GM12878 (cell line): Measurements from ENCODE around the gene SLC2A1. TPM values are rescaled to one million over a fixed set of nuclear protein-coding genes. Genes with fewer than 3 reads are reported as not detected.

Source experiments
- ATAC-seq: fragments of 200-7000 bp; cut with Tn5 transposase; 3 replicates; pipeline ENCODE4 v1.9.1; 2020; ENCODE audit warnings: mild to moderate bottlenecking, moderate library complexity
- BruUV-seq: library from RNA; stranded (reverse); fragments of 400-500 nt; replicated peaks from 2 replicates; lab custom pipeline; 2021; lab: Mats Ljungman, UMichigan
- CTCF ChIA-PET: fragments of 300-600 bp; sonication (Branson Sonifier 250); formaldehyde crosslinking; extraction: SDS; loops from one replicate; lab custom pipeline; 2021; ENCODE audit warnings: inconsistent platforms; lab: Yijun Ruan, JAX
- POLR2A ChIA-PET: fragments of 350-600 bp; formaldehyde crosslinking; extraction: SDS; loops from one replicate; lab custom pipeline; 2021; ENCODE audit warnings: inconsistent platforms; lab: Charles Lee
- RAD21 ChIA-PET: fragments of 300-600 bp; sonication (Branson Sonifier 250); formaldehyde crosslinking; loops from one replicate; lab custom pipeline; 2023; ENCODE audit warnings: antibody characterized with exemption; ENCODE audit not compliant: unreplicated experiment; lab: Charles Lee
- SMC1A ChIA-PET: fragments of 300-600 bp; sonication (Branson Sonifier 250); formaldehyde crosslinking; loops from one replicate; lab custom pipeline; 2023; ENCODE audit not compliant: unreplicated experiment, uncharacterized antibody; lab: Charles Lee
- DNase-seq: peaks from one replicate; pipeline ENCODE4 v3.0.0-alpha.2; 2011; ENCODE audit warnings: low read depth, low spot score
- FAIRE-seq: peaks from 3 replicates; lab custom pipeline; 2011; peaks lifted over from hg19 to GRCh38; lab: Jason Lieb, UNC
- H2AFZ ChIP-seq: 2 replicates; pipeline ENCODE4 v1.6.0; 2011; ENCODE audit warnings: low read depth, low read length, control low read depth; ENCODE audit not compliant: control insufficient read depth
- H3K27ac ChIP-seq: 2 replicates; pipeline ENCODE4 v1.5.1; 2011; ENCODE audit warnings: control low read depth; ENCODE audit not compliant: control insufficient read depth, insufficient read depth
- H3K27me3 ChIP-seq, 2 experiments: replicated peaks in 1 of 2; 2 replicates each; pipeline versions ENCODE4 v1.6.0 to v1.6.1; 2011; ENCODE audit warnings: low read length in 1 of 2; ENCODE audit not compliant: control insufficient read depth in 2 of 2, insufficient read depth in 2 of 2
- H3K36me3 ChIP-seq, 2 experiments: 2 replicates each; pipeline ENCODE4 v1.5.1; 2011; ENCODE audit warnings: low read length in 1 of 2; ENCODE audit not compliant: control insufficient read depth in 2 of 2, insufficient read depth in 2 of 2
- H3K4me1 ChIP-seq: 2 replicates; pipeline ENCODE4 v1.6.1; 2011; ENCODE audit warnings: mild to moderate bottlenecking, low read length, moderate library complexity, mixed read lengths; ENCODE audit not compliant: control insufficient read depth, insufficient read depth
- H3K4me2 ChIP-seq: 2 replicates; pipeline ENCODE4 v1.6.0; 2011; ENCODE audit warnings: control low read depth; ENCODE audit not compliant: control insufficient read depth, insufficient read depth
- H3K4me3 ChIP-seq: fragments of 200-600 bp; sonication (generic); 2 replicates; pipeline ENCODE4 v1.5.1; 2016
- H3K79me2 ChIP-seq: 2 replicates; pipeline ENCODE4 v1.6.0; 2011; ENCODE audit warnings: low read length; ENCODE audit not compliant: control insufficient read depth, insufficient read depth
- H3K9ac ChIP-seq: 2 replicates; pipeline ENCODE4 v1.8.0; 2011; ENCODE audit warnings: low read length, control low read depth, mixed read lengths; ENCODE audit not compliant: control insufficient read depth, insufficient read depth
- H3K9me3 ChIP-seq: replicated peaks from 3 replicates; pipeline ENCODE4 v1.5.1; 2011; ENCODE audit warnings: mild to moderate bottlenecking, low read length; ENCODE audit not compliant: control insufficient read depth, insufficient read depth
- H4K20me1 ChIP-seq: 2 replicates; pipeline ENCODE4 v1.6.0; 2011; ENCODE audit not compliant: control insufficient read depth, insufficient read depth
- CHD2 ChIP-seq: IDR thresholded peaks from 2 replicates; pipeline ENCODE4 v1.6.1; 2011; ENCODE audit warnings: low read depth, low read length, improper control_type of control experiment, borderline replicate concordance
- CHD4 ChIP-seq: fragments of 200-600 bp; sonication (generic); IDR thresholded peaks from 2 replicates; pipeline ENCODE4 v1.6.1; 2016; ENCODE audit warnings: mild to moderate bottlenecking
- HDGF ChIP-seq: fragments of 450-650 bp; IDR thresholded peaks from 2 replicates; pipeline ENCODE4 v1.6.1; 2016; ENCODE audit warnings: antibody characterized with exemption
- MEF2A ChIP-seq: IDR thresholded peaks from 2 replicates; pipeline ENCODE4 v1.6.1; 2011; ENCODE audit warnings: low read depth, mild to moderate bottlenecking, low read length, moderate library complexity; ENCODE audit not compliant: insufficient read depth
- NKRF ChIP-seq: fragments of 450-650 bp; conservative IDR thresholded peaks from 2 replicates; pipeline ENCODE4 v1.6.1; 2017; ENCODE audit warnings: mild to moderate bottlenecking, moderate library complexity
- NRF1 ChIP-seq: conservative IDR thresholded peaks from 2 replicates; pipeline ENCODE4 v1.6.1; 2011; ENCODE audit warnings: mild to moderate bottlenecking, low read depth, low read length, improper control_type of control experiment
- POLR2AphosphoS2 ChIP-seq: IDR thresholded peaks from 2 replicates; pipeline ENCODE4 v1.6.1; 2011; ENCODE audit warnings: low read depth, mild to moderate bottlenecking, low read length, improper control_type of control experiment, moderate library complexity
- RELA ChIP-seq: fragments of 450-650 bp; IDR thresholded peaks from 2 replicates; pipeline ENCODE4 v1.8.0; 2014; ENCODE audit warnings: borderline replicate concordance; ENCODE audit not compliant: partially characterized antibody
- RUNX3 ChIP-seq: IDR thresholded peaks from 2 replicates; pipeline ENCODE4 v1.6.1; 2012; ENCODE audit warnings: low read length, inconsistent platforms
- SIN3A ChIP-seq: IDR thresholded peaks from 2 replicates; pipeline ENCODE4 v1.6.1; 2012; ENCODE audit warnings: low read depth, low read length, improper control_type of control experiment
- SIX5 ChIP-seq: IDR thresholded peaks from 2 replicates; pipeline ENCODE4 v1.6.1; 2011; ENCODE audit warnings: mild to moderate bottlenecking, low read depth, low read length, moderate library complexity; ENCODE audit not compliant: severe bottlenecking
- SMARCA5 ChIP-seq: fragments of 450-650 bp; IDR thresholded peaks from 2 replicates; pipeline ENCODE4 v1.6.1; 2017; ENCODE audit warnings: mild to moderate bottlenecking
- TARDBP ChIP-seq: IDR thresholded peaks from 2 replicates; pipeline ENCODE4 v1.6.1; 2016; ENCODE audit warnings: borderline replicate concordance
- WRNIP1 ChIP-seq: IDR thresholded peaks from 2 replicates; pipeline ENCODE4 v1.6.1; 2011; ENCODE audit warnings: low read depth, low read length, improper control_type of control experiment, borderline replicate concordance
- ZZZ3 ChIP-seq: IDR thresholded peaks from 2 replicates; pipeline ENCODE4 v1.6.1; 2011; ENCODE audit warnings: low read depth; ENCODE audit not compliant: control insufficient read depth, insufficient read length
- WGBS: methylation state at CpG from one replicate; pipeline ENCODE4 v1.1.6; 2016; ENCODE audit warnings: low lambda C conversion rate; ENCODE audit not compliant: insufficient replicate concordance, insufficient coverage; ENCODE audit errors: missing lambda C conversion rate; 5-methylcytosine and 5-hydroxymethylcytosine counted together
- in situ Hi-C: fragments of 300-500 bp; cut with MboI; formaldehyde crosslinking; loops from 9 replicates; pipeline ENCODE4 v1.14.3; 2018; ENCODE audit warnings: mixed read lengths
- intact Hi-C: fragments of 100-400 bp; cut with micrococcal nuclease; formaldehyde crosslinking; loops from one replicate; pipeline ENCODE4 v1.14.2; 2022; ENCODE audit not compliant: unreplicated experiment
- polyA plus RNA-seq, 11 experiments: library from polyadenylated mRNA; depleted of rRNA in 4 of 11; unstranded in 6 of 11; stranded (reverse) in 5 of 11; fragments of >200 nt; fragmentation: Nextera tagmentation in 4 of 11; fragmentation: Illumina TruSeq in 1 of 11; extraction: Ambion mirVana in 4 of 11; extraction: Trizol in 1 of 11; gene quantifications; 1 replicate in 1 of 11; 2 replicates in 10 of 11; pipeline versions ENCODE4 v1.2.1 to v1.2.3, GENCODE V29; 2011 to 2016; ENCODE audit warnings: inconsistent platforms in 2 of 11, missing spikeins in 2 of 11, low read depth in 1 of 11
- total RNA-seq, 4 experiments: library from RNA; depleted of rRNA in 3 of 4; stranded (reverse); fragments of >200 nt in 3 of 4; fragmentation: Illumina TruSeq in 1 of 4; extraction: Trizol in 1 of 4; gene quantifications; 2 replicates each; pipeline versions ENCODE4 v1.2.1 to v1.2.3, GENCODE V29; 2013 to 2021
- TF ChIP-seq, protein P1 (sequence below): fragments of 450-650 bp; IDR thresholded peaks from 2 replicates; pipeline ENCODE4 v1.6.1; 2016; ENCODE audit warnings: mild to moderate bottlenecking

The SLC2A1 gene
- total and polyA plus RNA-seq, 10 of the 15 experiments (the other 5 are each of a cell fraction or from before 2014, with no cell fraction given): 5.7 to 66.0 (median 44.2) TPM

DNA sequence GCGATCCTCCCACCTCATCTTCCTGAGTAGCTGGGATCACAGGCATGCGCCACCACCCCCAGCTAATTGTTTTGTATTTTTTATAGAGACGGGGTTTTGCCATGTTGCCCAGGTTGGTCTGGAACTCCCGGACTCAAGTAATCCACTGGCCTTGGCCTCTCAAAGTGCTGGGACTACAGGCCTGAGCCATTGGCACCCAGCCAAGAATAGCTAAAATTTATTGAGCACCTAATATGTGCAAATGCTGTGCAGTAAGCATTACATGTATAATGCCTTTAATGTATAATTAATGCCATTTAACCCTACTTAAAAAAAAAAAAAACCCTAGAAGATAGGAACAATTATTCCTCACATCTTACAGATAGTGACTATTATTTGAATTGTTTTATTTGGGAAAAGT lies 69.4 kb downstream of the SLC2A1 start:
- Histone ChIP-seq H3K36me3 (no peaks in the 10 kb centered on the region), H4K20me1 (no peaks in the 10 kb centered on the region), H3K9ac (no peak overlapping the region), H3K27me3 (no peaks in the 10 kb centered on the region), H3K9me3 (no peaks in the 10 kb centered on the region), H3K79me2 (no peaks in the 10 kb centered on the region), H3K27ac (no peak overlapping the region), H3K4me2 (no peak overlapping the region), H3K4me3 (no peak overlapping the region), H3K4me1 (no peaks in the 10 kb centered on the region), H2AFZ (no peak overlapping the region)
- BruUV-seq: no TSS peak
- RAD21 ChIA-PET: no interaction called here
- DNase-seq (no peak), ATAC-seq (no peak), FAIRE-seq (no peak)
- CTCF ChIA-PET: interaction anchor here (0.6 kb wide), 1 partner anchor 1272 kb away, joined by 4 read pairs; no protein-coding TSS in a partner anchor
- intact Hi-C loops (no loop called here), in situ Hi-C loops (no loop called here)
- TF ChIP-seq SMARCA5 (no peak), POLR2AphosphoS2 (no peak), SIX5 (no peak), SIN3A (no peak), RUNX3 (no peak)
- 68% methylated on average over 4 of the region's 4 CpGs for WGBS
- POLR2A ChIA-PET: no interaction called here
- SMC1A ChIA-PET: interaction anchor here (0.6 to 0.8 kb wide), 2 partner anchors 12 to 109 kb away, joined by 3 to 4 read pairs; no protein-coding TSS in a partner anchor

DNA sequence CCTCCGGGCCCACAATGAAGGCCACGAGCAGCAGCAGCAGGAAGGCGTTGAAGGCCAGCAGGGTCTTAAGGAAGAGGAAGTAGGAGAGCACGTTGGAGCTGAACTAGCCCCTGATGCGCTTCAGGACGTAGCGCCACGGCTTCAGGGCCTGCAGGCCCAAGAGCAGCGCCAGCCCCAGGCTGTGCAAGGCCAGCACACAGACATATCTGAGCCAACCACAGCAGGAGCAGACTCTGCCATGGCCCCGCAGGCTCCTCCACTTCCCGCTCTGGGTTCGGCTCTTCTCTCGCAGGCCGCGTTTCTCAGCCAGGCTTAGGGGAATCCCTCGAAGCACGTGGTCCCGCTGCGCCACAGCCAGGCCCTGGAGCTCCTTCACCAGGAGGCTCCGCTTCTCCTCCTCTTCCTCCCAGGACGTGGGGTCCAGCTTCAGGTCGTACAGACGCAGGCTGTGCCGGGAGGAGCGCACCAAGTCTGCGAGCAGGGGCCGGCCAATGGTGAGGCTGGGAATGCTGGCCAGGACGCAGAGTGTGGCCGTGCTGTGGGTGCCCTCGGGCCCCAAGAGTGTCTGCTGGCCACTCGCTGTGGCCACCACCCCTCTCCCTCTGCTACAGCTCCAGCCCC lies 70.5 kb downstream of the SLC2A1 start:
- in situ Hi-C loops (no loop called here), intact Hi-C loops (no loop called here)
- CTCF ChIA-PET: interaction anchor here (0.7 kb wide), 1 partner anchor 12 kb away, joined by 3 read pairs; no protein-coding TSS in a partner anchor
- H3K36me3 ChIP-seq: no peaks in the 10 kb centered on the region
- H3K27ac ChIP-seq: no peak overlapping the region
- SMC1A ChIA-PET: no interaction called here
- H3K9me3 ChIP-seq: no peaks in the 10 kb centered on the region
- no peaks in the 10 kb centered on the region for H3K79me2 ChIP-seq
- H3K4me3 ChIP-seq: no peak overlapping the region
- ATAC-seq (no peak), DNase-seq (no peak), FAIRE-seq (no peak)
- POLR2A ChIA-PET: no interaction called here
- H3K4me2 ChIP-seq: no peak overlapping the region
- H3K27me3 ChIP-seq: no peaks in the 10 kb centered on the region
- no TSS peak for BruUV-seq
- no peak for TF ChIP-seq ZZZ3
- no peak for TF ChIP-seq SMARCA5
- no peak for TF ChIP-seq NKRF
- TF ChIP-seq RELA: no peak
- no peak for TF ChIP-seq HDGF
- no peak for TF ChIP-seq NRF1
- TF ChIP-seq, protein P1, sequence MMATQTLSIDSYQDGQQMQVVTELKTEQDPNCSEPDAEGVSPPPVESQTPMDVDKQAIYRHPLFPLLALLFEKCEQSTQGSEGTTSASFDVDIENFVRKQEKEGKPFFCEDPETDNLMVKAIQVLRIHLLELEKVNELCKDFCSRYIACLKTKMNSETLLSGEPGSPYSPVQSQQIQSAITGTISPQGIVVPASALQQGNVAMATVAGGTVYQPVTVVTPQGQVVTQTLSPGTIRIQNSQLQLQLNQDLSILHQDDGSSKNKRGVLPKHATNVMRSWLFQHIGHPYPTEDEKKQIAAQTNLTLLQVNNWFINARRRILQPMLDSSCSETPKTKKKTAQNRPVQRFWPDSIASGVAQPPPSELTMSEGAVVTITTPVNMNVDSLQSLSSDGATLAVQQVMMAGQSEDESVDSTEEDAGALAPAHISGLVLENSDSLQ: no peak
- TF ChIP-seq WRNIP1: no peak
- TF ChIP-seq CHD2: no peak
- TF ChIP-seq CHD4: no peak
- no peak for TF ChIP-seq TARDBP
- TF ChIP-seq MEF2A: no peak
- RAD21 ChIA-PET: no interaction called here
- no peaks in the 10 kb centered on the region for H3K4me1 ChIP-seq
- H3K9ac ChIP-seq: no peak overlapping the region
- H4K20me1 ChIP-seq: no peaks in the 10 kb centered on the region
- WGBS: 69% methylated on average over 31 of the region's 31 CpGs
- H2AFZ ChIP-seq: no peak overlapping the region
